Keratinocyte (primary cell): ENCODE measurements around the gene FHAD1. TPM values are rescaled to one million over a fixed set of nuclear protein-coding genes. Genes with fewer than 3 reads are reported as not detected.

Source experiments
- DNase-seq: peaks from one replicate; pipeline ENCODE4 v3.0.0-alpha.2; 2011; ENCODE audit warnings: low read depth, missing footprints, low spot score
- FAIRE-seq: peaks from 2 replicates; lab custom pipeline; 2011; peaks lifted over from hg19 to GRCh38; lab: Jason Lieb, UNC
- H2AFZ ChIP-seq: 2 replicates; pipeline ENCODE4 v1.6.0; 2012; ENCODE audit warnings: low read length, control low read depth, inconsistent platforms; ENCODE audit not compliant: control insufficient read depth
- H3K27ac ChIP-seq: 2 replicates; pipeline ENCODE4 v1.5.1; 2011; ENCODE audit warnings: low read length; ENCODE audit not compliant: control insufficient read depth, insufficient read depth
- H3K27me3 ChIP-seq: 3 replicates; pipeline ENCODE4 v1.6.0; 2011; ENCODE audit warnings: low read length; ENCODE audit not compliant: control insufficient read depth, insufficient read depth; ENCODE audit errors: extremely low read depth
- H3K36me3 ChIP-seq, 2 experiments: 2 replicates in 1 of 2; 3 replicates in 1 of 2; pipeline ENCODE4 v1.5.1; 2011; ENCODE audit warnings: low read length in 2 of 2, mild to moderate bottlenecking in 1 of 2; ENCODE audit not compliant: control insufficient read depth in 2 of 2, insufficient read depth in 2 of 2; ENCODE audit errors: extremely low read depth in 1 of 2
- H3K4me1 ChIP-seq: 3 replicates; pipeline ENCODE4 v1.5.1; 2011; ENCODE audit warnings: low read length; ENCODE audit not compliant: control insufficient read depth, insufficient read depth; ENCODE audit errors: extremely low read depth
- H3K4me2 ChIP-seq: 3 replicates; pipeline ENCODE4 v1.6.0; 2011; ENCODE audit warnings: low read depth, low read length; ENCODE audit not compliant: control insufficient read depth, insufficient read depth; ENCODE audit errors: extremely low read depth
- H3K4me3 ChIP-seq, 3 experiments: fragments of 200-600 bp in 1 of 3; sonication (generic) in 1 of 3; 2 replicates in 2 of 3; 3 replicates in 1 of 3; pipeline ENCODE4 v1.5.1; 2011 to 2016; ENCODE audit warnings: low read length in 3 of 3, mild to moderate bottlenecking in 3 of 3, control low read depth in 2 of 3, inconsistent platforms in 1 of 3, low read depth in 1 of 3, mixed read lengths in 1 of 3, mixed run types in 1 of 3, moderate library complexity in 1 of 3; ENCODE audit not compliant: control insufficient read depth in 2 of 3, insufficient read depth in 2 of 3; ENCODE audit errors: extremely low read depth in 1 of 3
- H3K79me2 ChIP-seq: 2 replicates; pipeline ENCODE4 v1.6.0; 2012; ENCODE audit warnings: low read length; ENCODE audit not compliant: control insufficient read depth, insufficient read depth
- H3K9ac ChIP-seq: 3 replicates; pipeline ENCODE4 v1.6.0; 2011; ENCODE audit warnings: low read length; ENCODE audit not compliant: control insufficient read depth, insufficient read depth; ENCODE audit errors: extremely low read depth
- H3K9me1 ChIP-seq: 3 replicates; pipeline ENCODE4 v1.6.0; 2011; ENCODE audit warnings: low read length; ENCODE audit not compliant: control insufficient read depth, insufficient read depth; ENCODE audit errors: extremely low read depth
- H3K9me3 ChIP-seq: 2 replicates; pipeline ENCODE4 v1.5.1; 2012; ENCODE audit warnings: low read depth, low read length; ENCODE audit not compliant: control insufficient read depth
- H4K20me1 ChIP-seq: 3 replicates; pipeline ENCODE4 v1.6.0; 2011; ENCODE audit warnings: low read length; ENCODE audit not compliant: control insufficient read depth, insufficient read depth; ENCODE audit errors: extremely low read depth
- CTCF ChIP-seq, 3 experiments: IDR thresholded peaks in 1 of 3; conservative IDR thresholded peaks in 1 of 3; optimal IDR thresholded peaks in 1 of 3; 2 replicates in 2 of 3; 3 replicates in 1 of 3; pipeline versions ENCODE3 to v1.5.1; 2011; ENCODE audit warnings: low read length in 3 of 3, mild to moderate bottlenecking in 3 of 3, moderate library complexity in 2 of 3, control low read depth in 1 of 3, inconsistent platforms in 1 of 3; ENCODE audit not compliant: insufficient read depth in 2 of 3; ENCODE audit errors: extremely low read depth in 1 of 3
- EZH2 ChIP-seq: IDR thresholded peaks from one replicate; pipeline ENCODE4 v1.6.1; 2012; ENCODE audit warnings: inconsistent platforms, mild to moderate bottlenecking, low read length, moderate library complexity
- dilution Hi-C: fragments of 300-500 bp; cut with MboI; formaldehyde crosslinking; loops from one replicate; pipeline ENCODE4 v1.7.0; 2020; ENCODE audit warnings: low sequenced_read_pairs; ENCODE audit not compliant: extremely low pct_ligation_motif_present
- polyA plus RNA-seq, 5 experiments: library from polyadenylated mRNA; depleted of rRNA in 3 of 5; stranded (reverse) in 3 of 5; stranded (forward) in 1 of 5; unstranded in 1 of 5; fragments of >200 nt; gene quantifications; 1 replicate in 1 of 5; 2 replicates in 3 of 5; 3 replicates in 1 of 5; pipeline versions ENCODE4 v1.2.1 to v1.2.3, GENCODE V29; 2011 to 2012; ENCODE audit warnings: missing spikeins in 2 of 5, low read depth in 1 of 5, low replicate concordance in 1 of 5

The FHAD1 gene
- polyA plus RNA-seq, 1 donor (not counting 4 experiments of a cell fraction or from before 2014, with no cell fraction given): 0.09 TPM

- Histone ChIP-seq H3K4me2 (no peak overlapping the region), H3K27ac (no peak overlapping the region), H2AFZ (no peak overlapping the region), H3K79me2 (no peaks in the 10 kb centered on the region), H3K27me3 (no peaks in the 10 kb centered on the region), H3K4me3 (no peak overlapping the region), H4K20me1 (no peaks in the 10 kb centered on the region), H3K36me3 (no peaks in the 10 kb centered on the region), H3K9me3 (no peaks in the 10 kb centered on the region), H3K4me1 (peaks cover 14% of the 10 kb centered on the region), H3K9me1 (no peaks in the 10 kb centered on the region), H3K9ac (no peak overlapping the region)
- dilution Hi-C loops: no loop called here
- TF ChIP-seq CTCF (optimal IDR thresholded peaks at IDR 0.05 in 1 of 3, IDR thresholded peaks at IDR 0.05 in 1 of 3, conservative IDR thresholded peaks at IDR 0.05 in 1 of 3; ENCODE audit: extremely low read depth in 1 of 3, insufficient read depth in 2 of 3, low read length in 3 of 3) (no peak), EZH2 (no peak)
- DNase-seq (no peak), FAIRE-seq (no peak)
Observed at GRCh38 chr1:15242766-15243165, 4.3 kb upstream of the FHAD1 start.

DNA sequence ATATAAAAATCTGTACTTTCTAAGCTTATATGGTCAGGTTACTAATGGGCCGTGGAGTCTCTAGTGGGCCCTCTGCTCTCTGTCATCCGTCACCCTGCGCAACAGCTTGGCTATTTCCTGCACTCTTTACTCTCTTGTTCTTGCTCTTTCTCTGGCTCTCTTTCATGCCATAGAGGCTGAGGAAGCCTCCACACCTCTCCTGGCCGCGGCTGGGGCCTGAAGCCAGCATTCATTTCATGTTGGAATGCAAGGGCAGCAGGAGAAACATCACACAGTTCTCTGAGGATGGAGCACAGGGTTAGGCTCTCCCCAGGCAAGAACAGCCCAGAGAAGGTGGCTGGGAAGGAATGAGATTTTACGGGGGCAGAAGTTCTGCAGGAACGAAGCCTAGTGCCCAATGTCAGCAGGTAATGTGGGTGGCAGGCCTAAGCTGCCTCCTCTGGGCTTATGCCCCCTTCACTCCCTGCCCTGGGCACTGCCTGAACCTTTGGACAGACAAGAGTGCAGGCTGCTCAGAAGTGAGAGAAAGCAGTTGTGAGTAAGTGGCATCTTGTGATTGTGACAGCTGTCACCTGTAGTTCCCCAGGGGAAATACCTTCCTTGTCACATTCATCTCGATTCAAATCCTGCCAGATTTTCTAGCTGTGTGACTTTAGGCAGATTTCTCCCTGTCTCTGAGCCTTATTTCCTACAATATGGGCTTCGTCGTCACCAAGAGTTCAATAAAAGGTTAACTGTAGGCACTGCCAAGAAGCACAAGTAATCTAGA lies 3.6 kb upstream of the FHAD1 start:
- FAIRE-seq: no peak
- Histone ChIP-seq H3K9me1 (no peaks in the 10 kb centered on the region), H3K27me3 (no peaks in the 10 kb centered on the region), H3K4me2 (no peak overlapping the region), H2AFZ (no peak overlapping the region), H4K20me1 (no peaks in the 10 kb centered on the region), H3K79me2 (no peaks in the 10 kb centered on the region), H3K9ac (no peak overlapping the region), H3K9me3 (no peaks in the 10 kb centered on the region), H3K27ac (no peak overlapping the region), H3K4me3 (no peak overlapping the region), H3K4me1 (peaks cover 14% of the 10 kb centered on the region), H3K36me3 (no peaks in the 10 kb centered on the region)
- dilution Hi-C loops: no loop called here
- no peak for DNase-seq
- TF ChIP-seq CTCF (optimal IDR thresholded peaks at IDR 0.05 in 1 of 3, IDR thresholded peaks at IDR 0.05 in 1 of 3, conservative IDR thresholded peaks at IDR 0.05 in 1 of 3; ENCODE audit: extremely low read depth in 1 of 3, insufficient read depth in 2 of 3, low read length in 3 of 3) (no peak), EZH2 (no peak)
